Lower leg skin (tissue), 3 donors: ENCODE measurements around the gene SYT17.

Experiments used
- POLR2A ChIP-seq, 2 donors: fragments of 450-650 bp; IDR thresholded peaks; one replicate each; pipeline ENCODE4 v1.6.1; 2016 to 2017; ENCODE audit warnings: antibody characterized with exemption in 2 of 2, mild to moderate bottlenecking in 1 of 2, moderate library complexity in 1 of 2
- TF ChIP-seq, protein P1 (sequence below), 3 donors: fragments of 450-650 bp; IDR thresholded peaks; one replicate each; pipeline ENCODE4 v1.5.1; 2016; ENCODE audit warnings: antibody characterized with exemption in 3 of 3, mild to moderate bottlenecking in 3 of 3, moderate library complexity in 2 of 3

DNA sequence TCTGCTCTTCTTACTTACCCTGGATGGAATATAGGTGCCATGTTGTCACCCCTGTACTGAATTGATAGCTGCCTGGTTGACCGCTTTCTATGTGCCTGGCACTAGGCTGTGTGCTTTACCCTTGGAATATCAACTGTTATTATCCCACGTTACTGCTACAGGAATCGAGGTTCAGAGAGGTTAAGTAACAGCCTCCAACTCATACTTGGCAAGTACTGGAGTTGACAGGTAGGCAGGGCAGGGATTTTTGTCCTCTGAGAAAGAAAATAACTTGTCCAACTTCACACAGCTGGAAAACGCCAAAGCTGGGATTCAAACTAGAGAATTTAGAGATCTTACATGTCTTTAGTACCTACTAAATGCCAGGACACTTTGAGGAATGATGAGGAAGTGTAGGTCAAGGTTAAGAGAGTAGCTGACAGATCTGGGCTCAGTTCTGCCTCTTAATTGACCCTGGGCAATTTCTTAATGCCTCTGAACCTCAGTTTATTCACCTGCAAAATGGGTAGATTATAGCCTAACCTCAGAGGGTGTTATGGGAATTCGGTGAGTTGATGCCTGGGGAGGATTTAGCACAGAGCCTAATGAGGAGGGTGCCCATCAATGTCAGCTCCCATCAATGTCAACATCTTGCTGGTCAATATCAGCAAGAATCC is 28.5 kb upstream of the SYT17 start:
- TF ChIP-seq POLR2A (IDR thresholded peaks at IDR 0.05), result no peak
- TF ChIP-seq, protein P1, sequence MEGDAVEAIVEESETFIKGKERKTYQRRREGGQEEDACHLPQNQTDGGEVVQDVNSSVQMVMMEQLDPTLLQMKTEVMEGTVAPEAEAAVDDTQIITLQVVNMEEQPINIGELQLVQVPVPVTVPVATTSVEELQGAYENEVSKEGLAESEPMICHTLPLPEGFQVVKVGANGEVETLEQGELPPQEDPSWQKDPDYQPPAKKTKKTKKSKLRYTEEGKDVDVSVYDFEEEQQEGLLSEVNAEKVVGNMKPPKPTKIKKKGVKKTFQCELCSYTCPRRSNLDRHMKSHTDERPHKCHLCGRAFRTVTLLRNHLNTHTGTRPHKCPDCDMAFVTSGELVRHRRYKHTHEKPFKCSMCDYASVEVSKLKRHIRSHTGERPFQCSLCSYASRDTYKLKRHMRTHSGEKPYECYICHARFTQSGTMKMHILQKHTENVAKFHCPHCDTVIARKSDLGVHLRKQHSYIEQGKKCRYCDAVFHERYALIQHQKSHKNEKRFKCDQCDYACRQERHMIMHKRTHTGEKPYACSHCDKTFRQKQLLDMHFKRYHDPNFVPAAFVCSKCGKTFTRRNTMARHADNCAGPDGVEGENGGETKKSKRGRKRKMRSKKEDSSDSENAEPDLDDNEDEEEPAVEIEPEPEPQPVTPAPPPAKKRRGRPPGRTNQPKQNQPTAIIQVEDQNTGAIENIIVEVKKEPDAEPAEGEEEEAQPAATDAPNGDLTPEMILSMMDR (IDR thresholded peaks at IDR 0.05), result no peak
